HepG2 (cell line): ENCODE data around the gene AUTS2. TPM values are rescaled to one million over a fixed set of nuclear protein-coding genes. Genes with fewer than 3 reads are reported as not detected.

ENCODE experiments used
- ATAC-seq: fragments of 200-7000 bp; cut with Tn5 transposase; 3 replicates; pipeline ENCODE4 v1.9.1; 2020; ENCODE audit warnings: mild to moderate bottlenecking, moderate library complexity
- BruUV-seq: library from RNA; stranded (reverse); fragments of 400-500 nt; replicated peaks from 2 replicates; lab custom pipeline; 2021; lab: Mats Ljungman, UMichigan
- CTCF ChIA-PET: fragments of 300-600 bp; formaldehyde crosslinking; extraction: SDS; loops from one replicate; lab custom pipeline; 2021; ENCODE audit warnings: low total read pairs, inconsistent platforms, low intra/inter-chr PET ratio; lab: Yijun Ruan, JAX
- POLR2A ChIA-PET: fragments of 350-600 bp; sonication (Branson Sonifier 250); formaldehyde crosslinking; loops from one replicate; lab custom pipeline; 2020; ENCODE audit warnings: antibody characterized with exemption, inconsistent platforms; lab: Yijun Ruan, JAX
- DNase-seq: peaks from one replicate; pipeline ENCODE4 v3.0.0-alpha.2; 2015; ENCODE audit warnings: low spot score
- FAIRE-seq: peaks from 3 replicates; lab custom pipeline; 2011; peaks lifted over from hg19 to GRCh38; lab: Jason Lieb, UNC
- H2AFZ ChIP-seq: one replicate; pipeline ENCODE4 v1.6.1; 2011; ENCODE audit warnings: low read length, inconsistent platforms
- H3K27ac ChIP-seq: fragments of 300-600 bp; 3 replicates; pipeline ENCODE4 v1.8.0; 2011; ENCODE audit warnings: mixed run types, mild to moderate bottlenecking, mixed read lengths, low read length, inconsistent platforms; ENCODE audit not compliant: insufficient read depth; ENCODE audit errors: extremely low read length
- H3K27me3 ChIP-seq, 2 experiments: fragments of 200-600 bp in 1 of 2; 2 replicates in 1 of 2; 3 replicates in 1 of 2; pipeline versions ENCODE4 v1.6.0 to v1.8.0; 2011; ENCODE audit warnings: low read length in 2 of 2, mild to moderate bottlenecking in 2 of 2, moderate library complexity in 2 of 2, inconsistent platforms in 1 of 2; ENCODE audit not compliant: insufficient read depth in 2 of 2, control insufficient read depth in 1 of 2
- H3K36me3 ChIP-seq, 2 experiments: fragments of 200-600 bp in 1 of 2; replicated peaks in 1 of 2; 2 replicates in 1 of 2; 3 replicates in 1 of 2; pipeline versions ENCODE4 v1.5.1 to v1.8.0; 2011; ENCODE audit warnings: low read length in 2 of 2, inconsistent platforms in 1 of 2; ENCODE audit not compliant: insufficient read depth in 2 of 2, control insufficient read depth in 1 of 2
- H3K4me1 ChIP-seq: 2 replicates; pipeline ENCODE4 v1.5.1; 2012; ENCODE audit warnings: low read length, inconsistent platforms; ENCODE audit not compliant: insufficient read depth
- H3K4me2 ChIP-seq: 2 replicates; pipeline ENCODE4 v1.6.0; 2011; ENCODE audit warnings: low read depth, low read length, inconsistent platforms
- H3K4me3 ChIP-seq, 3 experiments: fragments of 200-600 bp in 1 of 3; sonication (generic), shearing (Covaris generic) in 1 of 3; replicated peaks in 1 of 3; 2 replicates each; pipeline ENCODE4 v1.5.1; 2011 to 2016; ENCODE audit warnings: low read length in 3 of 3, inconsistent platforms in 2 of 3, low read depth in 2 of 3, mild to moderate bottlenecking in 2 of 3, control low read depth in 1 of 3, mixed read lengths in 1 of 3; ENCODE audit not compliant: insufficient read depth in 1 of 3
- H3K79me2 ChIP-seq: one replicate; pipeline ENCODE4 v1.6.1; 2011; ENCODE audit warnings: low read length, inconsistent platforms; ENCODE audit not compliant: insufficient read depth
- H3K9ac ChIP-seq: 2 replicates; pipeline ENCODE4 v1.6.0; 2011; ENCODE audit warnings: mild to moderate bottlenecking, low read depth, low read length, inconsistent platforms; ENCODE audit not compliant: insufficient read depth
- H3K9me3 ChIP-seq: 2 replicates; pipeline ENCODE4 v1.5.1; 2012; ENCODE audit warnings: mild to moderate bottlenecking, low read length
- H4K20me1 ChIP-seq: 2 replicates; pipeline ENCODE4 v1.6.0; 2011; ENCODE audit warnings: inconsistent platforms, mild to moderate bottlenecking, low read length, moderate library complexity; ENCODE audit not compliant: insufficient read depth
- ATF4 ChIP-seq, 2 experiments: fragments of 450-650 bp in 1 of 2; sonication (generic) in 1 of 2; formaldehyde crosslinking; IDR thresholded peaks; 2 replicates each; pipeline versions ENCODE4 v1.5.0 to v1.8.0; 2020 to 2022; ENCODE audit warnings: mild to moderate bottlenecking in 1 of 2, missing genetic modification reagents in 1 of 2
- CHD2 ChIP-seq: IDR thresholded peaks from 2 replicates; pipeline ENCODE4 v1.6.1; 2011; ENCODE audit warnings: low read depth, low read length, improper control_type of control experiment
- ESRRA ChIP-seq: sonication (generic); formaldehyde crosslinking; IDR thresholded peaks from 2 replicates; pipeline ENCODE4 v1.5.1; 2020; ENCODE audit warnings: mild to moderate bottlenecking, low read depth, missing genetic modification reagents
- ISL2 ChIP-seq: sonication (generic); formaldehyde crosslinking; IDR thresholded peaks from 2 replicates; pipeline ENCODE4 v1.5.0; 2020; ENCODE audit warnings: missing genetic modification reagents
- KLF13 ChIP-seq: sonication (generic); formaldehyde crosslinking; IDR thresholded peaks from 2 replicates; pipeline ENCODE4 v1.4.0; 2020; ENCODE audit warnings: mild to moderate bottlenecking, missing genetic modification reagents
- MAFF ChIP-seq: IDR thresholded peaks from 2 replicates; pipeline ENCODE4 v1.6.1; 2011; ENCODE audit warnings: low read depth, low read length, improper control_type of control experiment
- PLRG1 ChIP-seq: fragments of 450-650 bp; conservative IDR thresholded peaks from 2 replicates; pipeline ENCODE4 v1.6.1; 2016
- RFX1 ChIP-seq: fragments of 450-650 bp; IDR thresholded peaks from 2 replicates; pipeline ENCODE4 v1.6.1; 2017
- RFX5 ChIP-seq: IDR thresholded peaks from 2 replicates; pipeline ENCODE4 v1.6.1; 2011; ENCODE audit warnings: low read depth, low read length, improper control_type of control experiment
- RXRB ChIP-seq: IDR thresholded peaks from 2 replicates; pipeline ENCODE4 v1.6.1; 2016; ENCODE audit warnings: borderline replicate concordance, missing genetic modification reagents, missing compliant biosample characterization
- SIN3A ChIP-seq: IDR thresholded peaks from 2 replicates; pipeline ENCODE4 v1.6.1; 2011; ENCODE audit warnings: low read depth, mild to moderate bottlenecking, control low read depth, low read length, borderline replicate concordance
- SMYD3 ChIP-seq: sonication (generic); formaldehyde crosslinking; IDR thresholded peaks from 2 replicates; pipeline ENCODE4 v1.8.1; 2023; ENCODE audit warnings: mild to moderate bottlenecking, missing genetic modification reagents
- SOX6 ChIP-seq, 2 experiments: fragments of 450-650 bp in 1 of 2; sonication (generic) in 1 of 2; formaldehyde crosslinking in 1 of 2; IDR thresholded peaks; 2 replicates each; pipeline versions ENCODE4 v1.4.0 to v1.6.1; 2017 to 2020; ENCODE audit warnings: antibody characterized with exemption in 1 of 2, mild to moderate bottlenecking in 1 of 2, missing genetic modification reagents in 1 of 2
- TAF1 ChIP-seq: sonication (generic); formaldehyde crosslinking; IDR thresholded peaks from 2 replicates; pipeline ENCODE4 v1.4.0; 2020; ENCODE audit warnings: missing genetic modification reagents
- TBP ChIP-seq: sonication (generic); formaldehyde crosslinking; IDR thresholded peaks from 2 replicates; pipeline ENCODE4 v1.5.0; 2020; ENCODE audit warnings: missing genetic modification reagents
- TCF12 ChIP-seq, 2 experiments: fragments of 450-650 bp in 1 of 2; sonication (generic) in 1 of 2; formaldehyde crosslinking in 1 of 2; IDR thresholded peaks; 2 replicates each; pipeline versions ENCODE4 v1.6.1 to v1.8.0; 2017 to 2022; ENCODE audit warnings: antibody characterized with exemption in 1 of 2, mild to moderate bottlenecking in 1 of 2, missing genetic modification reagents in 1 of 2, moderate library complexity in 1 of 2
- ZBTB1 ChIP-seq: sonication (generic); formaldehyde crosslinking; IDR thresholded peaks from 2 replicates; pipeline ENCODE4 v1.4.0; 2020; ENCODE audit warnings: missing genetic modification reagents, borderline replicate concordance
- ZNF251 ChIP-seq: sonication (generic); formaldehyde crosslinking; IDR thresholded peaks from 2 replicates; pipeline ENCODE4 v1.9.0; 2021; ENCODE audit warnings: mild to moderate bottlenecking, missing genetic modification reagents
- ZNF552 ChIP-seq: sonication (generic); formaldehyde crosslinking; IDR thresholded peaks from 2 replicates; pipeline ENCODE4 v1.9.0; 2022; ENCODE audit warnings: missing genetic modification reagents, mild to moderate bottlenecking, borderline replicate concordance
- ZNF768 ChIP-seq: sonication (generic); formaldehyde crosslinking; IDR thresholded peaks from 2 replicates; pipeline ENCODE4 v1.4.0; 2020; ENCODE audit warnings: missing genetic modification reagents
- WGBS: methylation state at CpG from one replicate; pipeline ENCODE4 v1.1.6; 2017; ENCODE audit warnings: low lambda C conversion rate; 5-methylcytosine and 5-hydroxymethylcytosine counted together
- in situ Hi-C: cut with HindIII; loops from 2 replicates; pipeline ENCODE4 v1.10.0; 2017; ENCODE audit warnings: low pct_unique_long_range_greater_than_20kb; ENCODE audit not compliant: extremely low pct_ligation_motif_present
- intact Hi-C: fragments of 100-400 bp; cut with micrococcal nuclease; formaldehyde crosslinking; loops from one replicate; pipeline ENCODE4 v1.10.0; 2022; ENCODE audit not compliant: unreplicated experiment
- polyA plus RNA-seq, 8 experiments: library from polyadenylated mRNA; depleted of rRNA in 3 of 8; stranded (reverse) in 7 of 8; unstranded in 1 of 8; fragments of >200 nt; fragmentation: Illumina TruSeq in 4 of 8; extraction: Trizol in 4 of 8; gene quantifications; 2 replicates each; pipeline versions ENCODE4 v1.2.1 to v1.2.3, GENCODE V29; 2011 to 2016; ENCODE audit warnings: low read depth in 4 of 8, missing spikeins in 1 of 8, mixed read lengths in 1 of 8; ENCODE audit not compliant: insufficient read depth in 1 of 8
- total RNA-seq, 5 experiments: library from RNA; depleted of rRNA; stranded (reverse); fragments of >200 nt; fragmentation: Illumina TruSeq; extraction: Trizol; gene quantifications; 2 replicates each; pipeline ENCODE4 v1.2.3, GENCODE V29; 2016; ENCODE audit warnings: low read depth in 1 of 5

The AUTS2 gene
- total and polyA plus RNA-seq, 2 of the 13 experiments (the other 11 are each of a cell fraction or from before 2014, with no cell fraction given) = 0.38 TPM; not detected in 1

- CTCF ChIA-PET = no interaction called here
- FAIRE-seq = no peak
- Histone ChIP-seq H3K4me1 (no peaks in the 10 kb centered on the region), H3K4me2 (no peak overlapping the region), H2AFZ (no peak overlapping the region), H3K79me2 (no peaks in the 10 kb centered on the region), H3K36me3 (no peaks in the 10 kb centered on the region), H3K27ac (no peak overlapping the region), H3K9ac (no peak overlapping the region), H3K9me3 (no peaks in the 10 kb centered on the region), H4K20me1 (no peaks in the 10 kb centered on the region), H3K27me3 (no peaks in the 10 kb centered on the region), H3K4me3 (no peak overlapping the region)
- no TSS peak for BruUV-seq
- no peak for TF ChIP-seq SOX6 (IDR thresholded peaks at IDR 0.05)
- no peak for TF ChIP-seq SOX6 (CRISPR knock-in tag; IDR thresholded peaks at IDR 0.05)
- no peak for TF ChIP-seq TBP
- TF ChIP-seq TCF12 (IDR thresholded peaks at IDR 0.05) = no peak
- TF ChIP-seq TCF12 (CRISPR knock-in tag; IDR thresholded peaks at IDR 0.05) = no peak
- no peak for TF ChIP-seq SIN3A
- TF ChIP-seq ISL2 (CRISPR knock-in tag) = no peak
- TF ChIP-seq ZNF768 (CRISPR knock-in tag) = no peak
- TF ChIP-seq ZNF251 (CRISPR knock-in tag) = no peak
- no peak for TF ChIP-seq PLRG1
- TF ChIP-seq ESRRA (CRISPR knock-in tag) = no peak
- TF ChIP-seq RFX5 = no peak
- no peak for TF ChIP-seq CHD2
- no peak for TF ChIP-seq RXRB
- no peak for TF ChIP-seq RFX1
- TF ChIP-seq ZNF552 (CRISPR knock-in tag) = no peak
- TF ChIP-seq MAFF = no peak
- TF ChIP-seq KLF13 (CRISPR knock-in tag) = no peak
- TF ChIP-seq ATF4 (CRISPR knock-in tag; IDR thresholded peaks at IDR 0.05) = no peak
- TF ChIP-seq SMYD3 (CRISPR knock-in tag) = no peak
- no peak for TF ChIP-seq ZBTB1
- no peak for TF ChIP-seq TAF1
- in situ Hi-C loops = no loop called here
- intact Hi-C loops = no loop called here
- 0% methylated on average over 4 of the region's 4 CpGs for WGBS
- POLR2A ChIA-PET = no interaction called here
- DNase-seq = no peak
- ATAC-seq = no peak
Observed at GRCh38 chr7:69844264-69844868, 246.1 kb downstream of the AUTS2 start.
